ENCODE data around the gene FAM120AOS.

FAM120AOS gene

DNA sequence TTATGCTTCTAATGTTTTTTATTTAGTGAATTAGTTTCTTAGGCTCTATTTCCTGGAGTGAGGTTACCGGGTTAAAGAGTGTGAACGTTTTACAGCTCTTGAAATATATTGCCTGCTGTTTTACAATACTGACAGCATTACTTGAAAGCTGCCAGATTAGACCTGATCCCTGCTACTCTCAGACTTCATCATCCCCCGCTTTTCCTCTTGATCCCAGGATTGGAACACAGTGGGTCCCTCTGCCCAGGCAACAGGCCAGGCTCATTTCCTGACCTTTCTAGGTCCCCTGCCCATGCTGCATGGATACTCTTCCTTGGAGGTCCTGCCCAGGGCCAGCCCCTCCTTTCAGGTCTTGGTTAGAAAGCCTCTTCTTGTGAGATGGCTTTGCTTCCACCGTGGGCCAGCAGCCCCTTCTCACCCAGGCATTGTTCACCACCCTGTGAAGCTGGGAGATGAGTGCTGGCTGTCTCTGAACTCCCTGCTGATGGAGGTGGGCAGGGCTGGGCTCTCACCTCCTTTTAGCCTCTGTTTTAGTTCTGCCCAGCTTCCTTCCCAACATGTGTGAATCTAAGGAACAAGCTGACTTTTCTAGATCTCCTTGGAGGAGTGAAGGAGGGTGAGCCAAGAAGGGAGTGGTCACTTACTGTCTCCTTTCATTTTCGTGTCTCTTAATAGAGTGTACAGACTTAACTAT lies 15.5 kb upstream of the FAM120AOS start (continued):
- TF ChIP-seq, protein P1, sequence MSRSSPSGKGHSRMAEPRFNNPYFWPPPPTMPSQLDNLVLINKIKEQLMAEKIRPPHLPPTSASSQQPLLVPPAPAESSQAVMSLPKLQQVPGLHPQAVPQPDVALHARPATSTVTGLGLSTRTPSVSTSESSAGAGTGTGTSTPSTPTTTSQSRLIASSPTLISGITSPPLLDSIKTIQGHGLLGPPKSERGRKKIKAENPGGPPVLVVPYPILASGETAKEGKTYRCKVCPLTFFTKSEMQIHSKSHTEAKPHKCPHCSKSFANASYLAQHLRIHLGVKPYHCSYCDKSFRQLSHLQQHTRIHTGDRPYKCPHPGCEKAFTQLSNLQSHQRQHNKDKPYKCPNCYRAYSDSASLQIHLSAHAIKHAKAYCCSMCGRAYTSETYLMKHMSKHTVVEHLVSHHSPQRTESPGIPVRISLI (tag by site-specific recombination; IDR thresholded peaks at IDR 0.05), result no peak
- TF ChIP-seq, protein P2, sequence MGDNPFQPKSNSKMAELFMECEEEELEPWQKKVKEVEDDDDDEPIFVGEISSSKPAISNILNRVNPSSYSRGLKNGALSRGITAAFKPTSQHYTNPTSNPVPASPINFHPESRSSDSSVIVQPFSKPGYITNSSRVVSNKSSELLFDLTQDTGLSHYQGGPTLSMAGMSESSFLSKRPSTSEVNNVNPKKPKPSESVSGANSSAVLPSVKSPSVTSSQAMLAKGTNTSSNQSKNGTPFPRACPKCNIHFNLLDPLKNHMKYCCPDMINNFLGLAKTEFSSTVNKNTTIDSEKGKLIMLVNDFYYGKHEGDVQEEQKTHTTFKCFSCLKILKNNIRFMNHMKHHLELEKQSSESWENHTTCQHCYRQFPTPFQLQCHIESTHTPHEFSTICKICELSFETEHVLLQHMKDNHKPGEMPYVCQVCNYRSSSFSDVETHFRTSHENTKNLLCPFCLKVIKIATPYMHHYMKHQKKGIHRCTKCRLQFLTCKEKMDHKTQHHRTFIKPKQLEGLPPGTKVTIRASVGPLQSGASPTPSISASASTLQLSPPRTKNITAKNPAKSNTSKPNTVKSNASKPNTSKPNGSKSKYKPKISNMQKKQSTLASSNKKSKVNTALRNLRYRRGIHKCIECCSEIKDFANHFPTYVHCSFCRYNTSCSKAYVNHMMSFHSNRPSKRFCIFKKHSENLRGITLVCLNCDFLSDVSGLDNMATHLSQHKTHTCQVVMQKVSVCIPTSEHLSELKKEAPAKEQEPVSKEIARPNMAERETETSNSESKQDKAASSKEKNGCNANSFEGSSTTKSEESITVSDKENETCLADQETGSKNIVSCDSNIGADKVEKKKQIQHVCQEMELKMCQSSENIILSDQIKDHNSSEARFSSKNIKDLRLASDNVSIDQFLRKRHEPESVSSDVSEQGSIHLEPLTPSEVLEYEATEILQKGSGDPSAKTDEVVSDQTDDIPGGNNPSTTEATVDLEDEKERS (tag by site-specific recombination; IDR thresholded peaks at IDR 0.05), result no peak
- TF ChIP-seq ZNF518A (tag by site-specific recombination; conservative IDR thresholded peaks at IDR 0.05; ENCODE audit: low read depth) (no peak), ZNF394 (tag by site-specific recombination; IDR thresholded peaks at IDR 0.05; ENCODE audit: borderline replicate concordance) (peak; percentile 60; the same call in 1 of the 2 replicates), SCRT2 (tag by site-specific recombination; IDR thresholded peaks at IDR 0.05) (no peak), REST (tag by site-specific recombination; IDR thresholded peaks at IDR 0.05) (no peak), OVOL3 (tag by site-specific recombination; IDR thresholded peaks at IDR 0.05) (peak; percentile 76; the same call in 1 of the 2 replicates), KLF10 (tag by site-specific recombination; IDR thresholded peaks at IDR 0.05) (no peak), ZSCAN30 (tag by site-specific recombination; IDR thresholded peaks at IDR 0.05) (peak; percentile 74; the same call in 1 of the 2 replicates), MZF1 (tag by site-specific recombination; IDR thresholded peaks at IDR 0.05; ENCODE audit: borderline replicate concordance) (peak; percentile 43; the same call in 1 of the 2 replicates), PRDM1 (tag by site-specific recombination; IDR thresholded peaks at IDR 0.05) (no peak)
- TF ChIP-seq, protein P3, sequence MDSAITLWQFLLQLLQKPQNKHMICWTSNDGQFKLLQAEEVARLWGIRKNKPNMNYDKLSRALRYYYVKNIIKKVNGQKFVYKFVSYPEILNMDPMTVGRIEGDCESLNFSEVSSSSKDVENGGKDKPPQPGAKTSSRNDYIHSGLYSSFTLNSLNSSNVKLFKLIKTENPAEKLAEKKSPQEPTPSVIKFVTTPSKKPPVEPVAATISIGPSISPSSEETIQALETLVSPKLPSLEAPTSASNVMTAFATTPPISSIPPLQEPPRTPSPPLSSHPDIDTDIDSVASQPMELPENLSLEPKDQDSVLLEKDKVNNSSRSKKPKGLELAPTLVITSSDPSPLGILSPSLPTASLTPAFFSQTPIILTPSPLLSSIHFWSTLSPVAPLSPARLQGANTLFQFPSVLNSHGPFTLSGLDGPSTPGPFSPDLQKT (IDR thresholded peaks at IDR 0.05; ENCODE audit: borderline replicate concordance, low read depth, low read length), result no peak
- TF ChIP-seq, protein P4, sequence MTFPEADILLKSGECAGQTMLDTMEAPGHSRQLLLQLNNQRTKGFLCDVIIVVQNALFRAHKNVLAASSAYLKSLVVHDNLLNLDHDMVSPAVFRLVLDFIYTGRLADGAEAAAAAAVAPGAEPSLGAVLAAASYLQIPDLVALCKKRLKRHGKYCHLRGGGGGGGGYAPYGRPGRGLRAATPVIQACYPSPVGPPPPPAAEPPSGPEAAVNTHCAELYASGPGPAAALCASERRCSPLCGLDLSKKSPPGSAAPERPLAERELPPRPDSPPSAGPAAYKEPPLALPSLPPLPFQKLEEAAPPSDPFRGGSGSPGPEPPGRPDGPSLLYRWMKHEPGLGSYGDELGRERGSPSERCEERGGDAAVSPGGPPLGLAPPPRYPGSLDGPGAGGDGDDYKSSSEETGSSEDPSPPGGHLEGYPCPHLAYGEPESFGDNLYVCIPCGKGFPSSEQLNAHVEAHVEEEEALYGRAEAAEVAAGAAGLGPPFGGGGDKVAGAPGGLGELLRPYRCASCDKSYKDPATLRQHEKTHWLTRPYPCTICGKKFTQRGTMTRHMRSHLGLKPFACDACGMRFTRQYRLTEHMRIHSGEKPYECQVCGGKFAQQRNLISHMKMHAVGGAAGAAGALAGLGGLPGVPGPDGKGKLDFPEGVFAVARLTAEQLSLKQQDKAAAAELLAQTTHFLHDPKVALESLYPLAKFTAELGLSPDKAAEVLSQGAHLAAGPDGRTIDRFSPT (tag by site-specific recombination; IDR thresholded peaks at IDR 0.05), result peak; percentile 53; the same call in 1 of the 2 replicates

Data from HEK293 (cell line).